ENCODE results near the gene HCRTR1. TPM values are rescaled to one million over a fixed set of nuclear protein-coding genes. Genes with fewer than 3 reads are reported as not detected.

The HCRTR1 gene
- total and polyA plus RNA-seq, 2 donors (not counting 1 experiment from before 2014, with no cell fraction given) = 0.22 TPM; not detected in 1

GRCh38 chr1:31598980-31599379 lies 18.5 kb upstream of the HCRTR1 start:
- H3K27me3 Mint-ChIP-seq = no peaks in the 10 kb centered on the region
- DNase-seq = no peak

GRCh38 chr1:31600641-31601040 lies 16.8 kb upstream of the HCRTR1 start:
- Histone ChIP-seq H3K27me3 (replicated peaks in 1 of 4; ENCODE audit: control extremely low read depth in 1 of 4, control insufficient read depth in 3 of 4, insufficient read depth in 4 of 4, low read length in 3 of 4) (peaks cover 0 to 2% (median 0%) of the 10 kb centered on the region in 4 experiments), H3K36me3 (replicated peaks in 1 of 2; ENCODE audit: control extremely low read depth in 1 of 2, control insufficient read depth in 1 of 2, extremely low read depth in 1 of 2, insufficient read depth in 2 of 2, low read length in 1 of 2) (no peaks in the 10 kb centered on the region), H3K9ac (ENCODE audit: low read length) (no peak overlapping the region), H3K4me2 (replicated peaks; ENCODE audit: low read depth, low read length, poor library complexity, severe bottlenecking) (no peak overlapping the region), H2AFZ (ENCODE audit: insufficient read depth, low read depth, low read length, poor library complexity, severe bottlenecking) (no peak overlapping the region), H3K27ac (ENCODE audit: low read length in 2 of 2) (no peak overlapping the region), H3K4me1 (ENCODE audit: control insufficient read depth in 2 of 2, insufficient read depth in 2 of 2, low read length in 2 of 2) (peaks cover 0 to under 1% of the 10 kb centered on the region in 2 donors), H3K9me3 (ENCODE audit: control extremely low read depth in 1 of 3, control insufficient read depth in 2 of 3, insufficient read depth in 1 of 3, low read length in 2 of 3) (peaks cover 0 to under 1% (median 0%) of the 10 kb centered on the region in 3 donors), H3K79me2 (ENCODE audit: control insufficient read depth, insufficient read depth, low read length) (no peaks in the 10 kb centered on the region), H3K4me3 (ENCODE audit: control extremely low read depth in 1 of 5, extremely low read depth in 1 of 5, insufficient read depth in 1 of 5, low read depth in 2 of 5, low read length in 4 of 5) (no peak overlapping the region), H4K20me1 (ENCODE audit: control insufficient read depth, insufficient read depth, low read length, poor library complexity, severe bottlenecking) (no peaks in the 10 kb centered on the region)
- ChIA-PET CTCF (interaction anchor here (1.2 kb wide), 1 partner anchor 36 kb away, joined by 3 read pairs; no protein-coding TSS in a partner anchor), POLR2A (no interaction called here)
- ATAC-seq (ENCODE audit: low read depth) = no peak
- H3K9me3 Mint-ChIP-seq (ENCODE audit: insufficient read depth) = no peaks in the 10 kb centered on the region
- H3K27me3 Mint-ChIP-seq = no peaks in the 10 kb centered on the region
- H3K4me3 Mint-ChIP-seq = no peak overlapping the region
- WGBS (ENCODE audit: insufficient coverage) = no CpG with 5 or more reads among the region's 2 CpGs
- peaks cover 8% of the 10 kb centered on the region for H3K4me1 Mint-ChIP-seq
- TF ChIP-seq EZH2 (IDR thresholded peaks at IDR 0.05; ENCODE audit: borderline replicate concordance, insufficient read depth, low read depth, low read length, poor library complexity, severe bottlenecking) = no peak
- TF ChIP-seq, protein P1, sequence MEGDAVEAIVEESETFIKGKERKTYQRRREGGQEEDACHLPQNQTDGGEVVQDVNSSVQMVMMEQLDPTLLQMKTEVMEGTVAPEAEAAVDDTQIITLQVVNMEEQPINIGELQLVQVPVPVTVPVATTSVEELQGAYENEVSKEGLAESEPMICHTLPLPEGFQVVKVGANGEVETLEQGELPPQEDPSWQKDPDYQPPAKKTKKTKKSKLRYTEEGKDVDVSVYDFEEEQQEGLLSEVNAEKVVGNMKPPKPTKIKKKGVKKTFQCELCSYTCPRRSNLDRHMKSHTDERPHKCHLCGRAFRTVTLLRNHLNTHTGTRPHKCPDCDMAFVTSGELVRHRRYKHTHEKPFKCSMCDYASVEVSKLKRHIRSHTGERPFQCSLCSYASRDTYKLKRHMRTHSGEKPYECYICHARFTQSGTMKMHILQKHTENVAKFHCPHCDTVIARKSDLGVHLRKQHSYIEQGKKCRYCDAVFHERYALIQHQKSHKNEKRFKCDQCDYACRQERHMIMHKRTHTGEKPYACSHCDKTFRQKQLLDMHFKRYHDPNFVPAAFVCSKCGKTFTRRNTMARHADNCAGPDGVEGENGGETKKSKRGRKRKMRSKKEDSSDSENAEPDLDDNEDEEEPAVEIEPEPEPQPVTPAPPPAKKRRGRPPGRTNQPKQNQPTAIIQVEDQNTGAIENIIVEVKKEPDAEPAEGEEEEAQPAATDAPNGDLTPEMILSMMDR (IDR thresholded peaks at IDR 0.05) = no peak
- H3K27ac Mint-ChIP-seq = no peak overlapping the region
- intact Hi-C loops (cut with micrococcal nuclease) = no loop called here
- no peak for DNase-seq

More at GRCh38 chr1:31598980-31599379, 18.5 kb upstream of the HCRTR1 start:
- H3K9me3 ChIP-seq (ENCODE audit: control extremely low read depth in 1 of 3, control insufficient read depth in 2 of 3, insufficient read depth in 1 of 3, low read length in 2 of 3) = no peaks in the 10 kb centered on the region
- Mint-ChIP-seq H3K4me3 (no peak overlapping the region), H3K4me1 (peaks cover 8% of the 10 kb centered on the region), H3K9me3 (ENCODE audit: insufficient read depth) (no peaks in the 10 kb centered on the region), H3K27ac (no peak overlapping the region)
- H3K27me3 ChIP-seq (replicated peaks in 1 of 4; ENCODE audit: control extremely low read depth in 1 of 4, control insufficient read depth in 3 of 4, insufficient read depth in 4 of 4, low read length in 3 of 4) = peaks cover 0 to 2% (median 0%) of the 10 kb centered on the region in 4 experiments
- H3K4me3 ChIP-seq (ENCODE audit: control extremely low read depth in 1 of 5, extremely low read depth in 1 of 5, insufficient read depth in 1 of 5, low read depth in 2 of 5, low read length in 4 of 5) = no peak overlapping the region
- no peak overlapping the region for H3K4me2 ChIP-seq (replicated peaks; ENCODE audit: low read depth, low read length, poor library complexity, severe bottlenecking)
- no peak overlapping the region for H3K9ac ChIP-seq (ENCODE audit: low read length)
- H3K4me1 ChIP-seq (ENCODE audit: control insufficient read depth in 2 of 2, insufficient read depth in 2 of 2, low read length in 2 of 2) = no peaks in the 10 kb centered on the region
- no peaks in the 10 kb centered on the region for H3K79me2 ChIP-seq (ENCODE audit: control insufficient read depth, insufficient read depth, low read length)
- CTCF ChIA-PET = no interaction called here
- no peak overlapping the region for H3K27ac ChIP-seq (ENCODE audit: low read length in 2 of 2)
- TF ChIP-seq, protein P1 (IDR thresholded peaks at IDR 0.05) = no peak
- no peak for TF ChIP-seq EZH2 (IDR thresholded peaks at IDR 0.05; ENCODE audit: borderline replicate concordance, insufficient read depth, low read depth, low read length, poor library complexity, severe bottlenecking)
- no peaks in the 10 kb centered on the region for H4K20me1 ChIP-seq (ENCODE audit: control insufficient read depth, insufficient read depth, low read length, poor library complexity, severe bottlenecking)
- H2AFZ ChIP-seq (ENCODE audit: insufficient read depth, low read depth, low read length, poor library complexity, severe bottlenecking) = no peak overlapping the region
- POLR2A ChIA-PET = no interaction called here
- H3K36me3 ChIP-seq (replicated peaks in 1 of 2; ENCODE audit: control extremely low read depth in 1 of 2, control insufficient read depth in 1 of 2, extremely low read depth in 1 of 2, insufficient read depth in 2 of 2, low read length in 1 of 2) = no peaks in the 10 kb centered on the region
- ATAC-seq (ENCODE audit: low read depth) = no peak
- 67% methylated on average over 3 of the region's 7 CpGs for WGBS (ENCODE audit: insufficient coverage)
- intact Hi-C loops (cut with micrococcal nuclease) = no loop called here

All from B cell (primary cell).